GM13976 (cell line): Measurements from ENCODE around the gene FBXW7.

Experiments used
- DNase-seq: peaks from one replicate; pipeline ENCODE4 v3.0.0; 2012; ENCODE audit warnings: low spot score
- in situ Hi-C: fragments of 300-500 bp; cut with MboI; formaldehyde crosslinking; loops from one replicate; pipeline ENCODE4 v1.12.0; 2022; ENCODE audit warnings: low sequenced_read_pairs, mixed read lengths, inconsistent platforms; ENCODE audit not compliant: unreplicated experiment
- TF ChIP-seq, protein P1 (sequence below): IDR thresholded peaks from 2 replicates; pipeline ENCODE4 v1.5.1; 2012; ENCODE audit warnings: borderline replicate concordance, mild to moderate bottlenecking; ENCODE audit not compliant: insufficient read depth; ENCODE audit errors: extremely low read depth, missing control alignments, control extremely low read depth

FBXW7 gene

DNA sequence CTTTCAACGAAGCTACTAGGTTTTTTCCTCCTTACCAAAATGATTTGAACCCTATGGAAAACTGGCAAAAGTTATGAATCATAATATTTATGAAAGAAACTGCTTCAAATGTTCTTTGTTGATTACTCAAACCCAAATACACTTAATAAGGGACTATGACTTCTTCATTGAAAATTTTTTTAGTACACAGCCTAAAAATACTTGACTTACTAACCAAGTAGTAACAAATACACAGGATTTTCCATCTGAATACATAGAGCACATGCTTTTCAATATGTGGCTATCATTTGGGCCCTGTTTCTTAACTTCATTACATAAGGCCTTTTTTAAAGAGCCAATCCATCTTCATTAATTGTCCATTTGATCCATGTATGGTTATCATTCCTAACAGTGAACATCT is 171.5 kb downstream of the FBXW7 start:
- TF ChIP-seq, protein P1, sequence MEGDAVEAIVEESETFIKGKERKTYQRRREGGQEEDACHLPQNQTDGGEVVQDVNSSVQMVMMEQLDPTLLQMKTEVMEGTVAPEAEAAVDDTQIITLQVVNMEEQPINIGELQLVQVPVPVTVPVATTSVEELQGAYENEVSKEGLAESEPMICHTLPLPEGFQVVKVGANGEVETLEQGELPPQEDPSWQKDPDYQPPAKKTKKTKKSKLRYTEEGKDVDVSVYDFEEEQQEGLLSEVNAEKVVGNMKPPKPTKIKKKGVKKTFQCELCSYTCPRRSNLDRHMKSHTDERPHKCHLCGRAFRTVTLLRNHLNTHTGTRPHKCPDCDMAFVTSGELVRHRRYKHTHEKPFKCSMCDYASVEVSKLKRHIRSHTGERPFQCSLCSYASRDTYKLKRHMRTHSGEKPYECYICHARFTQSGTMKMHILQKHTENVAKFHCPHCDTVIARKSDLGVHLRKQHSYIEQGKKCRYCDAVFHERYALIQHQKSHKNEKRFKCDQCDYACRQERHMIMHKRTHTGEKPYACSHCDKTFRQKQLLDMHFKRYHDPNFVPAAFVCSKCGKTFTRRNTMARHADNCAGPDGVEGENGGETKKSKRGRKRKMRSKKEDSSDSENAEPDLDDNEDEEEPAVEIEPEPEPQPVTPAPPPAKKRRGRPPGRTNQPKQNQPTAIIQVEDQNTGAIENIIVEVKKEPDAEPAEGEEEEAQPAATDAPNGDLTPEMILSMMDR: no peak
- in situ Hi-C loops: no loop called here
- no peak for DNase-seq

DNA sequence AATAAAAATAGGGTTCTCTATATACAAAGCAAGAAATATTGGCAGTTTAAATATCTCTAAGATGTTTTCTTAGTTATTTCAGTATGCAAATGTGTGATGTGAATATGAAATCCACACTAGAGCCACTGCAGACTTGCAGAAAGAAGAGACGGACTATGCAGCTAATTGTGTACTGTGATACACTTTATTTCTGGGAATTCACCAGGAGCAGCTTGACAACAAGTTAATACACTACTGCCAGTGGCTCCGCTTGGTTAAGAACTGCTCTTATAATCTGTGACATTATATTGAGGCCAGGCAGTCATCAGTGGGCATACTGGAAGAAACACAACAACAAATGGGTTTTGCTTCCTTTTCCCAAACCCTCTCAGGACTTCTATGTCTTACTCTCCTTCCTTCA is 172.0 kb downstream of the FBXW7 start:
- in situ Hi-C loops: no loop called here
- TF ChIP-seq, protein P1: no peak
- no peak for DNase-seq

DNA sequence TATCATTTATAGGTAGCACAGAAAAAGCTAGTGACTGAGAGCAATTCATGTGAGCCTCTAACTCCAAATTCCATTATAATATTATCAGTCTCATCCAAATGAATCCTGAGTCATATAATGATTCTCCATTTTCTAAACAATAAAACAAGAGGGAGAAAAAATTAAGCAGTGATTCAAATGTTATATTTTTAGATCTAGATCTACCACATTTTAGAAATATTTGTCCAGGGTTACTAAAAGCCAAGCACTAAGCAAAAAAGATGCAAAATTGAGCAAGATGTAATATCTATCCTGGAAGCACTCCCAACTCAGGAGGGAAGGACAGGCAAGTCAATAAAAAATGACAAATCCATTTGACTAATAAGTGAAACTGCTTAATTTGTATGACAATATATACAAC is 172.8 kb downstream of the FBXW7 start:
- TF ChIP-seq, protein P1: no peak
- in situ Hi-C loops: no loop called here

GRCh38 chr4:152360045-152360410 is 175.9 kb downstream of the FBXW7 start:
- TF ChIP-seq, protein P1: no peak
- DNase-seq: peak; percentile 10
- in situ Hi-C loops: no loop called here

More for the DNA sequence above, 172.8 kb downstream of the FBXW7 start:
- DNase-seq: no peak

- DNase-seq: no peak
- in situ Hi-C loops: no loop called here
- TF ChIP-seq, protein P1: no peak
Measured at GRCh38 chr4:152359208-152360044, 176.5 kb downstream of the FBXW7 start.

- DNase-seq: no peak
- in situ Hi-C loops: no loop called here
- TF ChIP-seq, protein P1: no peak
Measured at GRCh38 chr4:152357206-152357605, 178.7 kb downstream of the FBXW7 start.
